ENCODE measurements around the gene LNP1. TPM values are rescaled to one million over a fixed set of nuclear protein-coding genes. Genes with fewer than 3 reads are reported as not detected.
A peak's percentile ranks its signal among the peaks of the same experiment; 100 is the strongest.

The LNP1 gene
- total and polyA plus RNA-seq, 2 experiments from 2014 or later: 1.2 to 2.9 TPM

GRCh38 chr3:100456745-100457144, 55.4 kb downstream of the LNP1 start:
- Histone ChIP-seq H2AFZ (no peak overlapping the region), H4K20me1 (ENCODE audit: insufficient read depth) (no peaks in the 10 kb centered on the region), H3K4me2 (ENCODE audit: unreplicated experiment) (no peak overlapping the region), H3K79me2 (ENCODE audit: insufficient read depth) (no peaks in the 10 kb centered on the region), H3K9me2 (ENCODE audit: insufficient read depth) (no peaks in the 10 kb centered on the region), H3K36me3 (ENCODE audit: low read depth) (no peaks in the 10 kb centered on the region), H3K9ac (no peak overlapping the region), H3K27me3 (replicated peaks; ENCODE audit: insufficient read depth) (no peaks in the 10 kb centered on the region), H3K9me3 (ENCODE audit: low read depth) (no peaks in the 10 kb centered on the region), H3K4me1 (ENCODE audit: insufficient read depth) (no peaks in the 10 kb centered on the region), H3K4me3 (no peak overlapping the region), H3K27ac (no peak overlapping the region), H3F3A (ENCODE audit: insufficient read depth) (no peaks in the 10 kb centered on the region)
- no peak for TF ChIP-seq EZH2 (IDR thresholded peaks at IDR 0.05; ENCODE audit: insufficient read depth, poor library complexity, severe bottlenecking)
- in situ Hi-C loops (cut with MboI): no loop called here
- 80 to 96% methylated on average over 1 of the region's 1 CpG for WGBS, 2 experiments (ENCODE audit: low coverage in 1 of 2, low lambda C conversion rate in 2 of 2, missing lambda C conversion rate in 2 of 2)
- no peak for DNase-seq

GRCh38 chr3:100457811-100458210, 56.5 kb downstream of the LNP1 start:
- WGBS, 2 experiments (ENCODE audit: low coverage in 1 of 2, low lambda C conversion rate in 2 of 2, missing lambda C conversion rate in 2 of 2): 93 to 100% methylated on average over 1 of the region's 1 CpG
- Histone ChIP-seq H4K20me1 (ENCODE audit: insufficient read depth) (no peaks in the 10 kb centered on the region), H3K4me2 (ENCODE audit: unreplicated experiment) (no peak overlapping the region), H3K36me3 (ENCODE audit: low read depth) (no peaks in the 10 kb centered on the region), H2AFZ (no peak overlapping the region), H3K27ac (no peak overlapping the region), H3K4me1 (ENCODE audit: insufficient read depth) (no peaks in the 10 kb centered on the region), H3F3A (ENCODE audit: insufficient read depth) (no peaks in the 10 kb centered on the region), H3K9ac (no peak overlapping the region), H3K27me3 (replicated peaks; ENCODE audit: insufficient read depth) (no peaks in the 10 kb centered on the region), H3K9me2 (ENCODE audit: insufficient read depth) (no peaks in the 10 kb centered on the region), H3K4me3 (no peak overlapping the region), H3K79me2 (ENCODE audit: insufficient read depth) (no peaks in the 10 kb centered on the region), H3K9me3 (ENCODE audit: low read depth) (no peaks in the 10 kb centered on the region)
- DNase-seq: no peak
- in situ Hi-C loops (cut with MboI): no loop called here
- no peak for TF ChIP-seq EZH2phosphoT487 (IDR thresholded peaks at IDR 0.05; ENCODE audit: insufficient read depth, low read depth)
- TF ChIP-seq EZH2 (IDR thresholded peaks at IDR 0.05; ENCODE audit: insufficient read depth, poor library complexity, severe bottlenecking): no peak

DNA sequence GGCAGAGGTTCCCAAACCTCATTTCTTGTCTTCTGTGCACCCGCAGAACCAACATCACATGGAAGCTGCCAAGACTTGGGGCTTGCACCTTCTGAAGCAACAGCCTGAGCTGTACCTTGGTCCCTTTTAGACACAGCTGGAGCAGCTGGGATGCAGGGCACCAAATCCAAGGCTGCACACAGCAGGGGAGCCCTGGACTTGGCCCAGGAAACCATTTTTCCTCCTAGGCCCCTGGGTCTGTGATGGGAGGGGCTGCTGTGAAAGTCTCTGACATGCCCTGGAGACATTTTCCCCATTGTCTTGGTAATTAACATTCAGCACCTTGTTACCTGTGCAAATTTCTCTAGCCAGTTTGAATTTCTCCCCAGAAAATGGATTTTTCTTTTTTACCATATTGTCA, 57.5 kb downstream of the LNP1 start:
- no peak overlapping the region for H3K27ac ChIP-seq
- in situ Hi-C loops (cut with MboI): no loop called here
- TF ChIP-seq EZH2phosphoT487 (IDR thresholded peaks at IDR 0.05; ENCODE audit: insufficient read depth, low read depth) (no peak), EZH2 (IDR thresholded peaks at IDR 0.05; ENCODE audit: insufficient read depth, poor library complexity, severe bottlenecking) (no peak)
- no peaks in the 10 kb centered on the region for H3K4me1 ChIP-seq (ENCODE audit: insufficient read depth)
- H3K9me3 ChIP-seq (ENCODE audit: low read depth): no peaks in the 10 kb centered on the region
- H3K9ac ChIP-seq: no peak overlapping the region
- no peak overlapping the region for H3K4me2 ChIP-seq (ENCODE audit: unreplicated experiment)
- H3F3A ChIP-seq (ENCODE audit: insufficient read depth): no peaks in the 10 kb centered on the region
- no peaks in the 10 kb centered on the region for H3K9me2 ChIP-seq (ENCODE audit: insufficient read depth)
- H3K27me3 ChIP-seq (replicated peaks; ENCODE audit: insufficient read depth): no peaks in the 10 kb centered on the region
- H3K4me3 ChIP-seq: no peak overlapping the region
- 69 to 82% methylated on average over 1 of the region's 1 CpG for WGBS, 2 experiments (ENCODE audit: low coverage in 1 of 2, low lambda C conversion rate in 2 of 2, missing lambda C conversion rate in 2 of 2)
- no peaks in the 10 kb centered on the region for H3K79me2 ChIP-seq (ENCODE audit: insufficient read depth)
- DNase-seq: no peak
- H4K20me1 ChIP-seq (ENCODE audit: insufficient read depth): no peaks in the 10 kb centered on the region
- no peaks in the 10 kb centered on the region for H3K36me3 ChIP-seq (ENCODE audit: low read depth)
- no peak overlapping the region for H2AFZ ChIP-seq

DNA sequence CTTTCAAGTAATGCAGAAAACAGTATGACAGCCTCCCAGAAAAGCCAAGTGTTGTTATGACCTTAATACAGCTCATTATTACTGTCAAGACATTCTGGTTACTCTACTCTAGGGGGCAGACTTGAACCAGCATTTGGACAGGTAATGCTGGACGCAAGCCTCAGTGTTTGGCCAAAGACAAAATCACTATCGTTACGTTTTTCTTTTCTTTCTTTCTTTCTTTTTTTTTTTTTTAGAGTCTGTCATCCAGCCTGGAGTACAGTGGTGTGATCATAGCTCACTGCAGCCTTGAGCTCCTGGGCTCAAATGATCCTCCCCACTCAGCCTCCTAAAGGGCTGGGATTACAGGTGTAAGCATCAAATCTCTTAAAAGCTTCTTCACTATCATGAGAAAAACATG, 61.7 kb downstream of the LNP1 start:
- H4K20me1 ChIP-seq (ENCODE audit: insufficient read depth): no peaks in the 10 kb centered on the region
- in situ Hi-C loops (cut with MboI): loop anchor here (5.0 kb wide), 1 partner anchor 129 kb away; no protein-coding TSS in a partner anchor
- H3K36me3 ChIP-seq (ENCODE audit: low read depth): no peaks in the 10 kb centered on the region
- H3K27ac ChIP-seq: no peak overlapping the region
- WGBS, 2 experiments (ENCODE audit: low coverage in 1 of 2, low lambda C conversion rate in 2 of 2, missing lambda C conversion rate in 2 of 2): 0 to 2% methylated on average over 3 of the region's 3 CpGs
- peak; percentile 84 for DNase-seq
- TF ChIP-seq EZH2phosphoT487 (IDR thresholded peaks at IDR 0.05; ENCODE audit: insufficient read depth, low read depth): no peak
- TF ChIP-seq EZH2 (IDR thresholded peaks at IDR 0.05; ENCODE audit: insufficient read depth, poor library complexity, severe bottlenecking): no peak
- no peaks in the 10 kb centered on the region for H3K79me2 ChIP-seq (ENCODE audit: insufficient read depth)
- H3K9me3 ChIP-seq (ENCODE audit: low read depth): no peaks in the 10 kb centered on the region
- no peaks in the 10 kb centered on the region for H3K4me1 ChIP-seq (ENCODE audit: insufficient read depth)
- no peak overlapping the region for H3K4me2 ChIP-seq (ENCODE audit: unreplicated experiment)
- no peak overlapping the region for H3K4me3 ChIP-seq
- H3F3A ChIP-seq (ENCODE audit: insufficient read depth): no peaks in the 10 kb centered on the region
- no peaks in the 10 kb centered on the region for H3K27me3 ChIP-seq (replicated peaks; ENCODE audit: insufficient read depth)
- no peaks in the 10 kb centered on the region for H3K9me2 ChIP-seq (ENCODE audit: insufficient read depth)
- no peak overlapping the region for H3K9ac ChIP-seq
- no peak overlapping the region for H2AFZ ChIP-seq

DNA sequence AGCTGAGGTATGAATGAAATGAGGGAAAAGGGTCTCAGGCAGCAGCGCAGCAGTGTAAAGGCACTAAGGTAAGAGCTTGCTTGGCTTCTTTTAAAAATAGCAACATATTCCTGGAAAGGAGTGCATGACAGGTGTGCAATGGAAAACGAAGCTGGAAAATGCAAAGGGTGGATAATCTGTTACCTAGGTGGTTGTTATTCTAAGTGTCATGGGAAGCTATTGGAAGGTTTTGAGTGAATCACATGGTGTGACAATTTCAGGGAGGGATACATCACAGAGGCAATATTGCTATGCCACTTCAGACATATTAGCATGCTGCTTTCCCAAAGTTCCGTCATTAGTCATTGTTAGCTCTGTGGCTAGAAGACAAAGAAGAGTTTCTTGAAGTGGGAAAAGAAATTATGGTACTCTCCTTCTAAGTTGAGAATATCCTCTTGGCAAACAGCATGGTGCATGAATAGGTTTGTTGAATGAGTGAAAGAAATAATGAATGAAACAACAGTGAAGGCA, 62.4 kb downstream of the LNP1 start:
- no peaks in the 10 kb centered on the region for H3K4me1 ChIP-seq (ENCODE audit: insufficient read depth)

More for the DNA sequence above, 62.4 kb downstream of the LNP1 start:
- Histone ChIP-seq H3F3A (ENCODE audit: insufficient read depth) (no peaks in the 10 kb centered on the region), H3K9ac (no peak overlapping the region), H2AFZ (no peak overlapping the region), H3K79me2 (ENCODE audit: insufficient read depth) (no peaks in the 10 kb centered on the region), H3K4me3 (no peak overlapping the region), H3K27me3 (replicated peaks; ENCODE audit: insufficient read depth) (no peaks in the 10 kb centered on the region), H3K27ac (no peak overlapping the region), H4K20me1 (ENCODE audit: insufficient read depth) (no peaks in the 10 kb centered on the region), H3K36me3 (ENCODE audit: low read depth) (no peaks in the 10 kb centered on the region), H3K9me3 (ENCODE audit: low read depth) (no peaks in the 10 kb centered on the region), H3K4me2 (ENCODE audit: unreplicated experiment) (no peak overlapping the region), H3K9me2 (ENCODE audit: insufficient read depth) (no peaks in the 10 kb centered on the region)
- DNase-seq: no peak
- no peak for TF ChIP-seq EZH2 (IDR thresholded peaks at IDR 0.05; ENCODE audit: insufficient read depth, poor library complexity, severe bottlenecking)
- TF ChIP-seq EZH2phosphoT487 (IDR thresholded peaks at IDR 0.05; ENCODE audit: insufficient read depth, low read depth): no peak
- in situ Hi-C loops (cut with MboI): loop anchor here (5.0 kb wide), 1 partner anchor 129 kb away; no protein-coding TSS in a partner anchor
- 74 to 80% methylated on average over 3 of the region's 3 CpGs for WGBS, 2 experiments (ENCODE audit: low coverage in 1 of 2, low lambda C conversion rate in 2 of 2, missing lambda C conversion rate in 2 of 2)

Data from GM23248 (cell line).